Adrenal gland (tissue), 12 donors: ENCODE measurements around the gene MAU2. TPM values are rescaled to one million over a fixed set of nuclear protein-coding genes. Genes with fewer than 3 reads are reported as not detected.

Source experiments
- DNase-seq, 7 donors: peaks; one replicate each; pipeline ENCODE4 v3.0.0-alpha.2; 2019 to 2020
- H3K27ac ChIP-seq, 5 donors: fragments of 200-600 bp; sonication (generic) in 4 of 5; 1 replicate in 3 of 5; 2 replicates in 2 of 5; pipeline versions ENCODE4 v1.5.1 to v1.8.0; 2016 to 2020; ENCODE audit warnings: mild to moderate bottlenecking in 1 of 5
- H3K27me3 ChIP-seq: fragments of 200-600 bp; 2 replicates; pipeline ENCODE4 v1.8.0; 2021
- H3K36me3 ChIP-seq, 2 donors: fragments of 200-600 bp; replicated peaks in 1 of 2; 1 replicate in 1 of 2; 2 replicates in 1 of 2; pipeline versions ENCODE4 v1.5.1 to v1.8.0; 2018 to 2022
- H3K4me1 ChIP-seq, 2 donors: fragments of 200-600 bp; replicated peaks in 1 of 2; 1 replicate in 1 of 2; 2 replicates in 1 of 2; pipeline versions ENCODE4 v1.5.1 to v1.8.0; 2018 to 2021
- H3K4me3 ChIP-seq, 4 donors: fragments of 200-600 bp; sonication (generic) in 3 of 4; one replicate each; pipeline ENCODE4 v1.5.1; 2016 to 2018
- H3K9me3 ChIP-seq, 3 donors: fragments of 200-600 bp; sonication (generic) in 1 of 3; replicated peaks in 1 of 3; 1 replicate in 2 of 3; 2 replicates in 1 of 3; pipeline versions ENCODE4 v1.5.1 to v1.8.0; 2016 to 2021
- POLR2A ChIP-seq, 2 donors: fragments of 450-650 bp; IDR thresholded peaks; one replicate each; pipeline ENCODE4 v1.6.1; 2017; ENCODE audit warnings: antibody characterized with exemption in 2 of 2, mild to moderate bottlenecking in 2 of 2, moderate library complexity in 1 of 2
- WGBS, 4 donors: extraction: QIAGEN DNeasy Blood & Tissue Kit in 2 of 4; methylation state at CpG; one replicate each; pipeline versions ENCODE4 v1.1.5 to v1.1.7; 2013 to 2017; 5-methylcytosine and 5-hydroxymethylcytosine counted together
- intact Hi-C, 2 donors: fragments of 100-400 bp; cut with DNase I; formaldehyde crosslinking; loops; one replicate each; pipeline versions ENCODE4 v1.14.1 to v1.15.0; 2022 to 2023
- polyA plus RNA-seq, 3 donors: library from polyadenylated mRNA; stranded (reverse); fragments of 200-250 nt in 2 of 3; fragments of 350-450 nt in 1 of 3; fragmentation: Illumina TruSeq in 1 of 3; extraction: RNeasy Lipid Tissue Mini Kit (QIAGEN cat#74804) in 1 of 3; gene quantifications; one replicate each; pipeline ENCODE4 v1.2.3, GENCODE V29; 2013 to 2014
- total RNA-seq, 9 donors: library from RNA; depleted of rRNA in 4 of 9; stranded (reverse); fragments of >200 nt in 4 of 9; fragments of 120-200 nt in 1 of 9; fragmentation: NEBNext Ultra II Directional in 1 of 9; extraction: Animal tissue kit (Norgen Biotek cat#: 25700) in 1 of 9; gene quantifications; one replicate each; pipeline versions ENCODE4 v1.1.0 to v1.2.4, GENCODE V29; 2013 to 2023
- TF ChIP-seq, protein P1 (sequence below), 6 experiments: fragments of 450-650 bp in 4 of 6; fragments of 200-600 bp in 2 of 6; sonication (generic) in 1 of 6; IDR thresholded peaks; 1 replicate in 5 of 6; 2 replicates in 1 of 6; pipeline versions ENCODE4 v1.5.1 to v1.8.0; 2016 to 2021; ENCODE audit warnings: antibody characterized with exemption in 6 of 6, mild to moderate bottlenecking in 2 of 6, moderate library complexity in 1 of 6
- donor health status: healthy with polysubstance abuse.
- donor health status: Bipolar disorder and iron deficiency.
- donor health status: DM: yes; HTN: yes; CAD: no.
- donor health status: DM: no; HTN: no; CAD: no.
- donor health status: DM: no; HTN: no; CAD: no.
- donor health status: DM: yes; HTN: yes; CAD: no.

MAU2 gene
- total and polyA plus RNA-seq, 12 donors, result 14.9 to 64.8 (median 40.8) TPM

DNA sequence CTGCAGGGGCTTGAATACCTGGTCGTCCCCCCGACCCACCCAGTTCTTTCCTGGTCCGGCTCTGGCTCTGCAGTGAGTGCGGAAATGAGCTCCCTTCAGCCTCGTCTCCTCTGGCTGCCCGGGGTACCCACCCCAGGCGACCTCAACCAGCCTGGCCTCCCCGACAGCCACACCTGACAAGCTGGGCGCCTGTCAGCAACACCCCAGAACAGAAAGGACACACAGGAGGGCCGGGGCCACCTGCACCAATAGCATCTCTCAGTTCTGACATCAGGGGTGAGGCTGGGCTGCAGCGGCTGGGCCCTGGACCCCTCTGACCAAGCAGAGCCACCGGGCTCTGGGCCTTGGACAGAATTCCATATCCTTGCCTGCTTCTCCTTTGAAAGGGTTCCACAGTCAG is 20.0 kb upstream of the MAU2 start:
- TF ChIP-seq POLR2A (IDR thresholded peaks at IDR 0.05), result no peak
- TF ChIP-seq, protein P1, sequence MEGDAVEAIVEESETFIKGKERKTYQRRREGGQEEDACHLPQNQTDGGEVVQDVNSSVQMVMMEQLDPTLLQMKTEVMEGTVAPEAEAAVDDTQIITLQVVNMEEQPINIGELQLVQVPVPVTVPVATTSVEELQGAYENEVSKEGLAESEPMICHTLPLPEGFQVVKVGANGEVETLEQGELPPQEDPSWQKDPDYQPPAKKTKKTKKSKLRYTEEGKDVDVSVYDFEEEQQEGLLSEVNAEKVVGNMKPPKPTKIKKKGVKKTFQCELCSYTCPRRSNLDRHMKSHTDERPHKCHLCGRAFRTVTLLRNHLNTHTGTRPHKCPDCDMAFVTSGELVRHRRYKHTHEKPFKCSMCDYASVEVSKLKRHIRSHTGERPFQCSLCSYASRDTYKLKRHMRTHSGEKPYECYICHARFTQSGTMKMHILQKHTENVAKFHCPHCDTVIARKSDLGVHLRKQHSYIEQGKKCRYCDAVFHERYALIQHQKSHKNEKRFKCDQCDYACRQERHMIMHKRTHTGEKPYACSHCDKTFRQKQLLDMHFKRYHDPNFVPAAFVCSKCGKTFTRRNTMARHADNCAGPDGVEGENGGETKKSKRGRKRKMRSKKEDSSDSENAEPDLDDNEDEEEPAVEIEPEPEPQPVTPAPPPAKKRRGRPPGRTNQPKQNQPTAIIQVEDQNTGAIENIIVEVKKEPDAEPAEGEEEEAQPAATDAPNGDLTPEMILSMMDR (IDR thresholded peaks at IDR 0.05), result no peak
- intact Hi-C loops, result no loop called here
- Histone ChIP-seq H3K4me3 (no peak overlapping the region), H3K27me3 (no peaks in the 10 kb centered on the region), H3K27ac (no peak overlapping the region), H3K9me3 (no peaks in the 10 kb centered on the region), H3K36me3 (peaks cover 0 to 55% of the 10 kb centered on the region in 2 donors), H3K4me1 (peaks cover 3 to 26% of the 10 kb centered on the region in 2 donors)
- 97 to 100% (median 98%) methylated on average over 6 to 12 of the region's 12 CpGs for WGBS, 4 donors
- DNase-seq, result no peak

DNA sequence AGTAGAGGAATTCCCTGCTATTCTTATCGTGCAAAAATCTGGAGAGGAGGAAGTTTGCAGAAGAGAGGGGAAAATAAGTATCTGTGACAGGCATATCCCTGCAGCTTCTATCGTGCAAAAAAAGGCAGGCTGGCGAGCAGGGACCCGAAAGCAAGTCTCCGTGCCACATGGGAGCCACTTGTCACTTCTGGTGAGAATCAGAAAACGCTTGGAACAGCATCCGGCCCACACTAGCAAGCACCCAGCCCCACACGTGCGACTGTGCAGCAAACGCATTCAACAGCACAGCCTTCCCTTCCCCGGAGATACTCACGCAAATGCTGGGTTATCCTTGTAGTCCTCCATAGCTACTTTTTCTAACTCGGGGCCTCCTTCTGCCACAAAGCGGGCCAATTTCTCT is 17.2 kb upstream of the MAU2 start:
- H3K4me3 ChIP-seq, result no peak overlapping the region
- intact Hi-C loops, result no loop called here
- no peak overlapping the region for H3K27ac ChIP-seq
- WGBS, 4 donors, result 90 to 94% (median 92%) methylated on average over 14 of the region's 14 CpGs
- DNase-seq, result no peak
- TF ChIP-seq POLR2A (IDR thresholded peaks at IDR 0.05), result no peak
- TF ChIP-seq, protein P1 (IDR thresholded peaks at IDR 0.05), result no peak
- peaks cover 0 to 68% of the 10 kb centered on the region in 2 donors for H3K36me3 ChIP-seq
- no peaks in the 10 kb centered on the region for H3K27me3 ChIP-seq
- peaks cover 0 to 13% of the 10 kb centered on the region in 2 donors for H3K4me1 ChIP-seq
- H3K9me3 ChIP-seq, result no peaks in the 10 kb centered on the region

GRCh38 chr19:19304186-19304965 is 16.3 kb upstream of the MAU2 start:
- intact Hi-C loops, result no loop called here

DNA sequence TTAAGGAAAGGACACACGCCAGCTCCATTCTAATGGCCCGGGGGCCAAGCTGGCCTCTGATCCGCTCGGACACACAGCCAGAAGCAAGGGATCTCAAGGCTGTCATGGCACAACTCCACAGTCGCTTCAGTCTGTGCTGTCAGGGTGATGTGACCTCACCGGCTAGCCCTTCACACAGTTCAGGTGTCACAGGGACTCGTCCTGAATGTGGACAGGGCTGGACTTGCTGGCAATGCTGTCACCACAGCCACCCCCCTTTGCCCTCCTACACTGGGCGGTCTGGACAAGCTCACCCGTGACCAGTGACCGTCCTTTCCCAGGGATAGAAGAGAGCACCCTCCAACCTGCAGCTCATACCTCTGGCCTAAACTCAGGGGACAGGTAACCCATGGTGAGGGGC is 15.6 kb upstream of the MAU2 start:
- no peak overlapping the region for H3K4me3 ChIP-seq
- 68 to 92% (median 73%) methylated on average over 5 to 10 of the region's 10 CpGs; no CpG with 5 or more reads in 1 of the 4 donors for WGBS, 4 donors
- no peaks in the 10 kb centered on the region for H3K9me3 ChIP-seq
- peaks cover 0 to 11% of the 10 kb centered on the region in 2 donors for H3K4me1 ChIP-seq
- H3K36me3 ChIP-seq, result peaks cover 0 to 84% of the 10 kb centered on the region in 2 donors
- DNase-seq, result peak in 5 of 7 donors; percentile 35 to 62 (median 47)
- TF ChIP-seq, protein P1 (IDR thresholded peaks at IDR 0.05), result no peak
- no peak for TF ChIP-seq POLR2A (IDR thresholded peaks at IDR 0.05)
- no peaks in the 10 kb centered on the region for H3K27me3 ChIP-seq
- intact Hi-C loops, result no loop called here
- H3K27ac ChIP-seq, result peak overlapping the region in 2 of 5 donors; percentile 8 to 15

More at GRCh38 chr19:19304186-19304965, 16.3 kb upstream of the MAU2 start:
- Histone ChIP-seq H3K4me3 (no peak overlapping the region), H3K27me3 (no peaks in the 10 kb centered on the region), H3K27ac (peak overlapping the region in 2 of 5 donors; percentile 8 to 15), H3K9me3 (no peaks in the 10 kb centered on the region), H3K4me1 (peaks cover 0 to 11% of the 10 kb centered on the region in 2 donors), H3K36me3 (peaks cover 0 to 78% of the 10 kb centered on the region in 2 donors)
- DNase-seq, result peak; percentile 54 to 92 (median 80)
- 70 to 83% (median 74%) methylated on average over 9 to 14 of the region's 14 CpGs for WGBS, 4 donors
- TF ChIP-seq, protein P1 (IDR thresholded peaks at IDR 0.05), result no peak
- TF ChIP-seq POLR2A (IDR thresholded peaks at IDR 0.05), result no peak
